Measurements from ENCODE around the gene TOPAZ1.

- no peak for TF ChIP-seq POLR2AphosphoS5 (IDR thresholded peaks at IDR 0.05; ENCODE audit: borderline replicate concordance, low read depth, low read length)
- TF ChIP-seq EZH2 (IDR thresholded peaks at IDR 0.05): no peak
Observed at GRCh38 chr3:44353355-44353924, 111.8 kb downstream of the TOPAZ1 start.

Measured in SK-N-MC (cell line).